CD14-positive monocyte (primary cell): ENCODE results near the gene ANKRD22. TPM values are rescaled to one million over a fixed set of nuclear protein-coding genes. Genes with fewer than 3 reads are reported as not detected.

Experiments
- DNase-seq, 3 donors: peaks; one replicate each; pipeline ENCODE4 v3.0.0-alpha.2; 2011 to 2022
- H2AFZ ChIP-seq: 2 replicates; pipeline ENCODE4 v1.6.0; 2012; ENCODE audit warnings: mild to moderate bottlenecking, low read depth, low read length, inconsistent platforms; ENCODE audit not compliant: insufficient read depth, poor library complexity, severe bottlenecking
- H3K27ac ChIP-seq, 2 donors: 1 replicate in 1 of 2; 2 replicates in 1 of 2; pipeline ENCODE4 v1.5.1; 2012 to 2013; ENCODE audit warnings: low read length in 2 of 2, control low read depth in 1 of 2, inconsistent platforms in 1 of 2, low read depth in 1 of 2, mild to moderate bottlenecking in 1 of 2
- H3K27me3 ChIP-seq, 2 donors: one replicate each; pipeline versions ENCODE4 v1.6.0 to v1.6.1; 2011 to 2013; ENCODE audit warnings: low read length in 2 of 2; ENCODE audit not compliant: control insufficient read depth in 2 of 2, insufficient read depth in 2 of 2
- H3K36me3 ChIP-seq, 2 donors: replicated peaks in 1 of 2; 1 replicate in 1 of 2; 2 replicates in 1 of 2; pipeline versions ENCODE4 v1.5.1 to v1.6.1; 2012 to 2013; ENCODE audit warnings: low read length in 2 of 2, control low read depth in 1 of 2, inconsistent platforms in 1 of 2, mild to moderate bottlenecking in 1 of 2; ENCODE audit not compliant: insufficient read depth in 2 of 2, control insufficient read depth in 1 of 2
- H3K4me1 ChIP-seq, 2 donors: 1 replicate in 1 of 2; 2 replicates in 1 of 2; pipeline versions ENCODE4 v1.5.1 to v1.6.1; 2012 to 2013; ENCODE audit warnings: low read length in 2 of 2, control low read depth in 1 of 2, inconsistent platforms in 1 of 2, mild to moderate bottlenecking in 1 of 2, moderate library complexity in 1 of 2; ENCODE audit not compliant: insufficient read depth in 2 of 2, control insufficient read depth in 1 of 2
- H3K4me2 ChIP-seq: replicated peaks from 2 replicates; pipeline ENCODE3; 2012; ENCODE audit warnings: low read length, moderate library complexity, mild to moderate bottlenecking; ENCODE audit not compliant: poor library complexity, severe bottlenecking; ENCODE audit errors: extremely low read depth
- H3K4me3 ChIP-seq, 3 experiments: fragments of 200-600 bp in 1 of 3; sonication (generic) in 1 of 3; replicated peaks in 1 of 3; 1 replicate in 2 of 3; 2 replicates in 1 of 3; pipeline ENCODE4 v1.5.1; 2011 to 2013; ENCODE audit warnings: low read length in 3 of 3, mild to moderate bottlenecking in 3 of 3, control low read depth in 2 of 3, low read depth in 2 of 3, inconsistent platforms in 1 of 3, moderate library complexity in 1 of 3
- H3K79me2 ChIP-seq: 2 replicates; pipeline ENCODE4 v1.6.0; 2012; ENCODE audit warnings: mild to moderate bottlenecking, control low read depth, inconsistent platforms, low read length, moderate library complexity; ENCODE audit not compliant: insufficient read depth
- H3K9ac ChIP-seq: 2 replicates; pipeline ENCODE4 v1.6.0; 2017; ENCODE audit warnings: low read length, mild to moderate bottlenecking; ENCODE audit not compliant: insufficient read depth, poor library complexity, severe bottlenecking
- H3K9me3 ChIP-seq, 2 donors: replicated peaks in 1 of 2; 1 replicate in 1 of 2; 2 replicates in 1 of 2; pipeline versions ENCODE4 v1.5.1 to v1.6.1; 2012 to 2013; ENCODE audit warnings: low read length in 2 of 2, control low read depth in 1 of 2; ENCODE audit not compliant: control insufficient read depth in 1 of 2, insufficient read depth in 1 of 2
- H4K20me1 ChIP-seq: 2 replicates; pipeline ENCODE4 v1.6.0; 2012; ENCODE audit warnings: mild to moderate bottlenecking, low read length, control low read depth, moderate library complexity; ENCODE audit not compliant: insufficient read depth
- H3K27ac Mint-ChIP-seq, 7 donors: one replicate each; pipeline ENCODE4 v1.8.0; 2020; ENCODE audit warnings: mild to moderate bottlenecking in 7 of 7, mixed read lengths in 7 of 7, moderate library complexity in 6 of 7, inconsistent platforms in 2 of 7
- H3K27me3 Mint-ChIP-seq, 3 donors: one replicate each; pipeline ENCODE4 v1.8.0; 2021 to 2022; ENCODE audit warnings: low read depth in 3 of 3, mild to moderate bottlenecking in 3 of 3, mixed read lengths in 3 of 3, moderate library complexity in 3 of 3, inconsistent platforms in 1 of 3
- H3K36me3 Mint-ChIP-seq, 2 donors: one replicate each; pipeline ENCODE4 v1.8.0; 2020; ENCODE audit warnings: mixed read lengths in 2 of 2, inconsistent platforms in 1 of 2, mild to moderate bottlenecking in 1 of 2
- H3K4me1 Mint-ChIP-seq: one replicate; pipeline ENCODE4 v1.8.0; 2020; ENCODE audit warnings: mild to moderate bottlenecking, mixed read lengths
- H3K4me3 Mint-ChIP-seq, 2 donors: one replicate each; pipeline ENCODE4 v1.8.0; 2020; ENCODE audit warnings: mild to moderate bottlenecking in 2 of 2, mixed read lengths in 2 of 2, moderate library complexity in 1 of 2
- H3K9me3 Mint-ChIP-seq, 7 donors: one replicate each; pipeline ENCODE4 v1.8.0; 2020 to 2022; ENCODE audit warnings: mixed read lengths in 7 of 7, mild to moderate bottlenecking in 6 of 7, moderate library complexity in 6 of 7, inconsistent platforms in 2 of 7
- CTCF ChIP-seq: fragments of 200-600 bp; IDR thresholded peaks from one replicate; pipeline ENCODE4 v1.8.0; 2022; ENCODE audit warnings: antibody characterized with exemption, mild to moderate bottlenecking
- WGBS: methylation state at CpG from one replicate; pipeline ENCODE4 v1.1.5; 2013; ENCODE audit warnings: missing lambda C conversion rate; ENCODE audit not compliant: insufficient coverage; 5-methylcytosine and 5-hydroxymethylcytosine counted together
- intact Hi-C, 2 donors: fragments of 100-400 bp; cut with micrococcal nuclease; formaldehyde crosslinking; loops; one replicate each; pipeline versions ENCODE4 v1.15.0 to v1.15.1; 2023
- polyA plus RNA-seq, 3 donors: library from polyadenylated mRNA; depleted of rRNA in 1 of 3; unstranded in 2 of 3; stranded (reverse) in 1 of 3; fragments of 300-500 nt in 2 of 3; fragments of >200 nt in 1 of 3; fragmentation: Illumina TruSeq in 2 of 3; gene quantifications; 1 replicate in 2 of 3; 2 replicates in 1 of 3; pipeline ENCODE4 v1.2.3, GENCODE V29; 2012 to 2021

The ANKRD22 gene
- polyA plus RNA-seq, 3 donors, result 2.7 to 3.5 (median 3.2) TPM

GRCh38 chr10:88874281-88874680 lies 22.6 kb upstream of the ANKRD22 start:
- H3K27ac ChIP-seq, result no peak overlapping the region
- Mint-ChIP-seq H3K9me3 (peaks cover 0 to 3% (median 0%) of the 10 kb centered on the region in 7 donors), H3K4me3 (no peak overlapping the region), H3K4me1 (peaks cover 5% of the 10 kb centered on the region), H3K27ac (no peak overlapping the region), H3K36me3 (no peaks in the 10 kb centered on the region), H3K27me3 (no peaks in the 10 kb centered on the region)
- WGBS, result no CpG with 5 or more reads among the region's 2 CpGs
- H3K27me3 ChIP-seq, result no peaks in the 10 kb centered on the region
- no peaks in the 10 kb centered on the region for H3K36me3 ChIP-seq
- no peaks in the 10 kb centered on the region for H3K9me3 ChIP-seq
- DNase-seq, result no peak
- H3K4me1 ChIP-seq, result peaks cover 2 to 3% of the 10 kb centered on the region in 2 donors
- H3K79me2 ChIP-seq, result no peaks in the 10 kb centered on the region
- H3K4me3 ChIP-seq, result no peak overlapping the region
- no peak overlapping the region for H3K4me2 ChIP-seq
- intact Hi-C loops, result no loop called here
- TF ChIP-seq CTCF, result no peak
- H4K20me1 ChIP-seq, result no peaks in the 10 kb centered on the region
- no peak overlapping the region for H2AFZ ChIP-seq
- H3K9ac ChIP-seq, result no peak overlapping the region

GRCh38 chr10:88873757-88874156 lies 22.1 kb upstream of the ANKRD22 start:
- H3K27ac Mint-ChIP-seq, result no peak overlapping the region
- no peak overlapping the region for H3K9ac ChIP-seq
- no peaks in the 10 kb centered on the region for H3K79me2 ChIP-seq
- peaks cover 0 to 3% (median 0%) of the 10 kb centered on the region in 7 donors for H3K9me3 Mint-ChIP-seq
- H3K27me3 Mint-ChIP-seq, result no peaks in the 10 kb centered on the region
- H3K36me3 Mint-ChIP-seq, result no peaks in the 10 kb centered on the region
- TF ChIP-seq CTCF, result no peak
- H3K4me1 Mint-ChIP-seq, result peaks cover 3% of the 10 kb centered on the region
- no peaks in the 10 kb centered on the region for H4K20me1 ChIP-seq
- H3K9me3 ChIP-seq, result no peaks in the 10 kb centered on the region
- intact Hi-C loops, result no loop called here
- no peak overlapping the region for H2AFZ ChIP-seq
- H3K4me2 ChIP-seq, result no peak overlapping the region
- WGBS, result no CpG with 5 or more reads among the region's 2 CpGs
- no peaks in the 10 kb centered on the region for H3K36me3 ChIP-seq
- H3K27me3 ChIP-seq, result no peaks in the 10 kb centered on the region
- no peak overlapping the region for H3K4me3 ChIP-seq
- no peaks in the 10 kb centered on the region for H3K4me1 ChIP-seq
- H3K4me3 Mint-ChIP-seq, result no peak overlapping the region
- no peak overlapping the region for H3K27ac ChIP-seq
- no peak for DNase-seq
